ENCODE results near the gene MUC20. TPM values are rescaled to one million over a fixed set of nuclear protein-coding genes. Genes with fewer than 3 reads are reported as not detected.
"Not testable (repeated sequence)": the region's sequence is repeated elsewhere in the genome, so short reads cannot be mapped to it uniquely, and the experiment has no call there.

MUC20 gene
- total RNA-seq, 1 donor from 2014 or later = 23.8 TPM

DNA sequence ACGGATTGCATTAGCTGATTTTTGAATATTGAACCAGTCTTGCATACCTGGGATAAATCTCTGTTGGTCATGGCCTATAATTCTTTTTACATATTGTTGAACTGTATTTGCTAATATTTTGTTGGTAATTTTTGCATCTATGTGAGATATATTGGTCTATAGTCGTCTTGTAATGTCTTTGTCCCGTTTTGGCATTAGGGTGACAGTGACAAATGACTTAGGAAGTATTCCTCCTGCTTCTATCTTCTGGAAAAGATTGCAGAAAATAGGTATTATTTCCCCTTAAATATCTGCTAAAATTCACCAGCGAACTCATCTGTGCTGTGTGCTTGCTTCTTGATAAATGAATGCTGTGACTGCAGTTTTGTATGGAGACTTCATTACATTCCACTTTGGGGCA, 23.7 kb downstream of the MUC20 start:
- Histone ChIP-seq H3K27me3 (no peaks in the 10 kb centered on the region), H3K27ac (no peak overlapping the region), H3K9me3 (no peaks in the 10 kb centered on the region), H3K4me3 (no peak overlapping the region), H3K4me1 (peaks cover 4% of the 10 kb centered on the region), H3K36me3 (no peaks in the 10 kb centered on the region)
- intact Hi-C loops (cut with DNase I) = no loop called here
- no peak for DNase-seq (ENCODE audit: extremely low spot score in 2 of 2)
- TF ChIP-seq POLR2A (IDR thresholded peaks at IDR 0.05) (no peak), CTCF (IDR thresholded peaks at IDR 0.05) (no peak), POLR2AphosphoS5 (IDR thresholded peaks at IDR 0.05; ENCODE audit: insufficient read depth in 1 of 2, low read depth in 1 of 2) (no peak)

- intact Hi-C loops (cut with DNase I) = no loop called here
- H3K27me3 ChIP-seq = no peaks in the 10 kb centered on the region
- H3K27ac ChIP-seq = no peak overlapping the region
- H3K4me3 ChIP-seq = no peak overlapping the region
- peaks cover 4% of the 10 kb centered on the region for H3K4me1 ChIP-seq
- no peaks in the 10 kb centered on the region for H3K36me3 ChIP-seq
- no peak for DNase-seq (ENCODE audit: extremely low spot score in 2 of 2)
- no peaks in the 10 kb centered on the region for H3K9me3 ChIP-seq
- TF ChIP-seq POLR2AphosphoS5 (IDR thresholded peaks at IDR 0.05; ENCODE audit: insufficient read depth in 1 of 2, low read depth in 1 of 2) = no peak
- no peak for TF ChIP-seq POLR2A (IDR thresholded peaks at IDR 0.05)
- TF ChIP-seq CTCF (IDR thresholded peaks at IDR 0.05) = no peak
Measured at GRCh38 chr3:195746346-195746745, 25.6 kb downstream of the MUC20 start.

- TF ChIP-seq CTCF (IDR thresholded peaks at IDR 0.05) (no peak), POLR2A (IDR thresholded peaks at IDR 0.05) (no peak), POLR2AphosphoS5 (IDR thresholded peaks at IDR 0.05; ENCODE audit: insufficient read depth in 1 of 2, low read depth in 1 of 2) (no peak)
- no peaks in the 10 kb centered on the region for H3K27me3 ChIP-seq
- no peak overlapping the region for H3K27ac ChIP-seq
- intact Hi-C loops (cut with DNase I) = no loop called here
- H3K4me1 ChIP-seq = peaks cover 4% of the 10 kb centered on the region
- no peak overlapping the region for H3K4me3 ChIP-seq
- no peaks in the 10 kb centered on the region for H3K9me3 ChIP-seq
- no peak for DNase-seq (ENCODE audit: extremely low spot score in 2 of 2)
- H3K36me3 ChIP-seq = no peaks in the 10 kb centered on the region
Measured at GRCh38 chr3:195746751-195747150, 26.0 kb downstream of the MUC20 start.

DNA sequence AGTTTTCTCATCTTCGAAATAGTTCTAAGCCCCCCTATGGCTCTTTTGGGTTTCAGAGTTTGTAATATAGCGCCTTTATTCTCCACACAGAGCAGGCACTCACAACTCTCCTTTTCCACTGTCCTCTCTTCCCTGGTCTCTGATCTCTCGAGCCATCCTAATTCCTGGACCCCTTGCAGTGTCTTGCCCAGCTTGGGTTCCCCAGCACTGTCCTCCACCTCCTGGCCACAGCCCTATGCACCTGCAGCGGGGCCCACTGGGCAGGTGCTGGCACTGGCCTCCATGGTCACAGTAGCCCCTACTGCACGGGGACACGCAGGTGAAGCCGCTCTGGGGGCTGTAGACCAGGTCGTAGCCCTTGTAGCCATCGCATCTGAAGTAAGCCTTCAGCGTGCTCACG, 27.9 kb downstream of the MUC20 start:
- intact Hi-C loops (cut with DNase I) = no loop called here
- H3K36me3 ChIP-seq = no peaks in the 10 kb centered on the region
- H3K27me3 ChIP-seq = no peaks in the 10 kb centered on the region
- no peak for DNase-seq (ENCODE audit: extremely low spot score in 2 of 2)
- no peak overlapping the region for H3K4me3 ChIP-seq
- TF ChIP-seq CTCF (IDR thresholded peaks at IDR 0.05) (no peak), POLR2A (IDR thresholded peaks at IDR 0.05) (no peak), POLR2AphosphoS5 (IDR thresholded peaks at IDR 0.05; ENCODE audit: insufficient read depth in 1 of 2, low read depth in 1 of 2) (no peak)
- H3K9me3 ChIP-seq = no peaks in the 10 kb centered on the region
- peaks cover 4% of the 10 kb centered on the region for H3K4me1 ChIP-seq
- H3K27ac ChIP-seq = no peak overlapping the region

- H3K9me3 ChIP-seq; H3K4me3 ChIP-seq; H3K27me3 ChIP-seq; DNase-seq (ENCODE audit: extremely low spot score in 2 of 2); H3K4me1 ChIP-seq; intact Hi-C loops (cut with DNase I); H3K27ac ChIP-seq; H3K36me3 ChIP-seq: not testable (repeated sequence)
Measured at GRCh38 chr3:195749101-195749500, 28.3 kb downstream of the MUC20 start.

All from vagina (tissue), 2 donors.